ENCODE results near the gene WBP2.

DNA sequence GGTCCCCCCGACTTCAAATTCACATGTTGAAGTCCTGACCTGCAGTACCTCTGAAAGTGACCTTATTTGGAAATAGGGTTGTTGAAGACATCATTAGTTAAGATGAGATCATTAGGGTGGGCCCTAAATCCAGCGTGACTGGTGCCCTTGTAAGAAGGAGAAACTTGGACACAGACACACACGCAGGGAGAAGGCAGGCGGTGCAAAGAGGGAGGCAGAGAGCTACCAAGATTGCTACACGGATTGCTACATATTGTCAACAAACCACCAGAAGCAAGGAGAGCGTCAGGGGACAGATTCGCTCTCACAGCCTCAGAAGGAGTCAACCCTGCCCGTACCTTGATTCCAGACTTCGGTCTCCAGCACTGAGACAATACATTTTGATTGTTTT, 6.8 kb upstream of the WBP2 start:
- no peak for TF ChIP-seq EZH2phosphoT487 (IDR thresholded peaks at IDR 0.05; ENCODE audit: low read length)
- TF ChIP-seq, protein P1, sequence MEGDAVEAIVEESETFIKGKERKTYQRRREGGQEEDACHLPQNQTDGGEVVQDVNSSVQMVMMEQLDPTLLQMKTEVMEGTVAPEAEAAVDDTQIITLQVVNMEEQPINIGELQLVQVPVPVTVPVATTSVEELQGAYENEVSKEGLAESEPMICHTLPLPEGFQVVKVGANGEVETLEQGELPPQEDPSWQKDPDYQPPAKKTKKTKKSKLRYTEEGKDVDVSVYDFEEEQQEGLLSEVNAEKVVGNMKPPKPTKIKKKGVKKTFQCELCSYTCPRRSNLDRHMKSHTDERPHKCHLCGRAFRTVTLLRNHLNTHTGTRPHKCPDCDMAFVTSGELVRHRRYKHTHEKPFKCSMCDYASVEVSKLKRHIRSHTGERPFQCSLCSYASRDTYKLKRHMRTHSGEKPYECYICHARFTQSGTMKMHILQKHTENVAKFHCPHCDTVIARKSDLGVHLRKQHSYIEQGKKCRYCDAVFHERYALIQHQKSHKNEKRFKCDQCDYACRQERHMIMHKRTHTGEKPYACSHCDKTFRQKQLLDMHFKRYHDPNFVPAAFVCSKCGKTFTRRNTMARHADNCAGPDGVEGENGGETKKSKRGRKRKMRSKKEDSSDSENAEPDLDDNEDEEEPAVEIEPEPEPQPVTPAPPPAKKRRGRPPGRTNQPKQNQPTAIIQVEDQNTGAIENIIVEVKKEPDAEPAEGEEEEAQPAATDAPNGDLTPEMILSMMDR (IDR thresholded peaks at IDR 0.05; ENCODE audit: low read length), result no peak
- TF ChIP-seq EZH2 (optimal IDR thresholded peaks at IDR 0.05; ENCODE audit: low read depth, low read length), result no peak

All from MM.1S (cell line).